ENCODE data around the gene COPG2. TPM values are rescaled to one million over a fixed set of nuclear protein-coding genes. Genes with fewer than 3 reads are reported as not detected.

COPG2 gene
- total and polyA plus RNA-seq, 2 experiments from 2014 or later = 3.0 to 41.0 TPM

GRCh38 chr7:130473876-130474275 lies 194.7 kb downstream of the COPG2 start:
- H3K9me3 ChIP-seq (ENCODE audit: low read depth) = no peaks in the 10 kb centered on the region
- no peak overlapping the region for H3K4me2 ChIP-seq
- H2AFZ ChIP-seq = no peak overlapping the region
- no peak overlapping the region for H3K4me3 ChIP-seq
- TF ChIP-seq EZH2phosphoT487 (IDR thresholded peaks at IDR 0.05; ENCODE audit: low read depth, severe bottlenecking, unreplicated experiment) (no peak), CTCF (IDR thresholded peaks at IDR 0.05; ENCODE audit: poor library complexity) (no peak), EZH2 (IDR thresholded peaks at IDR 0.05; ENCODE audit: borderline replicate concordance) (no peak)
- WGBS (ENCODE audit: low lambda C conversion rate, missing lambda C conversion rate) = 86% methylated on average over 4 of the region's 4 CpGs
- DNase-seq (ENCODE audit: low spot score) = no peak
- H3K27me3 ChIP-seq = no peaks in the 10 kb centered on the region
- H4K20me1 ChIP-seq (ENCODE audit: insufficient read depth, poor library complexity, severe bottlenecking) = no peaks in the 10 kb centered on the region
- no peak overlapping the region for H3K27ac ChIP-seq
- H3K79me2 ChIP-seq = no peaks in the 10 kb centered on the region
- no peaks in the 10 kb centered on the region for H3K9me2 ChIP-seq (replicated peaks; ENCODE audit: insufficient read depth)
- H3K4me1 ChIP-seq (ENCODE audit: insufficient read depth) = no peaks in the 10 kb centered on the region
- no peaks in the 10 kb centered on the region for H3K36me3 ChIP-seq (replicated peaks; ENCODE audit: insufficient read depth, low read depth)

- Histone ChIP-seq H3K27me3 (no peaks in the 10 kb centered on the region), H3K9me3 (ENCODE audit: low read depth) (no peaks in the 10 kb centered on the region), H3K4me3 (no peak overlapping the region), H3K4me2 (no peak overlapping the region), H3K36me3 (replicated peaks; ENCODE audit: insufficient read depth, low read depth) (no peaks in the 10 kb centered on the region), H3K9me2 (replicated peaks; ENCODE audit: insufficient read depth) (no peaks in the 10 kb centered on the region), H3K27ac (no peak overlapping the region), H3K79me2 (no peaks in the 10 kb centered on the region), H2AFZ (no peak overlapping the region), H4K20me1 (ENCODE audit: insufficient read depth, poor library complexity, severe bottlenecking) (no peaks in the 10 kb centered on the region), H3K4me1 (ENCODE audit: insufficient read depth) (no peaks in the 10 kb centered on the region)
- TF ChIP-seq EZH2 (IDR thresholded peaks at IDR 0.05; ENCODE audit: borderline replicate concordance) (no peak), EZH2phosphoT487 (IDR thresholded peaks at IDR 0.05; ENCODE audit: low read depth, severe bottlenecking, unreplicated experiment) (no peak), CTCF (IDR thresholded peaks at IDR 0.05; ENCODE audit: poor library complexity) (no peak)
- no peak for DNase-seq (ENCODE audit: low spot score)
Observed at GRCh38 chr7:130473289-130473688, 195.3 kb downstream of the COPG2 start.

DNA sequence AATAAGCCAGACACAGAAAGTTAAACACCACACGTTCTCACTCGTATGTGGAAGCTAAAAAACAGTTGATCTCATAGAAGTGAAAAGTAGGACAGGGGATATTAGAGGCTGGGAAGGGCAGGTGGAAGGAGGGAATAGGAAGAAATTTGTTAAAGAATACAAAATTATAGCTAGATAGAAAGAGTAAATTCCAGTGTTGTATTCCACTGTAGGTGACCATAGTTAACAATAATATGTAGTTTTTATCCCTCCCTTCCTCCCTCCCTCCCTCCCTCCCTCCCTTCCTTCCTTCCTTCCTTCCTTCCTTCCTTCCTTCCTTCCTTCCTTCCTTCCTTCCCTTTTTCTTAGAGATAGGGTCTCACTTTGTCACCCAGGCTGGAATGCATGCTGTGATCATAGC lies 196.6 kb downstream of the COPG2 start:
- H2AFZ ChIP-seq = no peak overlapping the region
- H3K9me2 ChIP-seq (replicated peaks; ENCODE audit: insufficient read depth) = no peaks in the 10 kb centered on the region
- H3K4me2 ChIP-seq = no peak overlapping the region
- H3K9me3 ChIP-seq (ENCODE audit: low read depth) = no peaks in the 10 kb centered on the region
- H3K27me3 ChIP-seq = no peaks in the 10 kb centered on the region
- no peaks in the 10 kb centered on the region for H4K20me1 ChIP-seq (ENCODE audit: insufficient read depth, poor library complexity, severe bottlenecking)
- DNase-seq (ENCODE audit: low spot score) = no peak
- H3K79me2 ChIP-seq = no peaks in the 10 kb centered on the region
- no peaks in the 10 kb centered on the region for H3K36me3 ChIP-seq (replicated peaks; ENCODE audit: insufficient read depth, low read depth)
- no peaks in the 10 kb centered on the region for H3K4me1 ChIP-seq (ENCODE audit: insufficient read depth)
- no peak overlapping the region for H3K27ac ChIP-seq
- WGBS (ENCODE audit: low lambda C conversion rate, missing lambda C conversion rate) = 59% methylated on average over 2 of the region's 2 CpGs
- H3K4me3 ChIP-seq = no peak overlapping the region
- TF ChIP-seq CTCF (IDR thresholded peaks at IDR 0.05; ENCODE audit: poor library complexity) (no peak), EZH2 (IDR thresholded peaks at IDR 0.05; ENCODE audit: borderline replicate concordance) (no peak), EZH2phosphoT487 (IDR thresholded peaks at IDR 0.05; ENCODE audit: low read depth, severe bottlenecking, unreplicated experiment) (no peak)

GRCh38 chr7:130468612-130469011 lies 199.9 kb downstream of the COPG2 start:
- no peaks in the 10 kb centered on the region for H3K27me3 ChIP-seq
- no peak overlapping the region for H3K4me2 ChIP-seq
- H4K20me1 ChIP-seq (ENCODE audit: insufficient read depth, poor library complexity, severe bottlenecking) = no peaks in the 10 kb centered on the region
- no peaks in the 10 kb centered on the region for H3K79me2 ChIP-seq
- H3K27ac ChIP-seq = no peak overlapping the region
- no peaks in the 10 kb centered on the region for H3K9me2 ChIP-seq (replicated peaks; ENCODE audit: insufficient read depth)
- no peaks in the 10 kb centered on the region for H3K4me1 ChIP-seq (ENCODE audit: insufficient read depth)
- H3K9me3 ChIP-seq (ENCODE audit: low read depth) = no peaks in the 10 kb centered on the region
- H2AFZ ChIP-seq = no peak overlapping the region
- no peak overlapping the region for H3K4me3 ChIP-seq
- DNase-seq (ENCODE audit: low spot score) = no peak
- TF ChIP-seq EZH2phosphoT487 (IDR thresholded peaks at IDR 0.05; ENCODE audit: low read depth, severe bottlenecking, unreplicated experiment) = no peak
- TF ChIP-seq EZH2 (IDR thresholded peaks at IDR 0.05; ENCODE audit: borderline replicate concordance) = no peak
- TF ChIP-seq CTCF (IDR thresholded peaks at IDR 0.05; ENCODE audit: poor library complexity) = no peak
- no peaks in the 10 kb centered on the region for H3K36me3 ChIP-seq (replicated peaks; ENCODE audit: insufficient read depth, low read depth)
- 94% methylated on average over 1 of the region's 1 CpG for WGBS (ENCODE audit: low lambda C conversion rate, missing lambda C conversion rate)

Measured in hepatocyte (in vitro differentiated cells).